Posterior cingulate gyrus (tissue), 11 donors: ENCODE measurements around the gene TAF9B.
"Not testable (repeated sequence)": the region's sequence is repeated elsewhere in the genome, so short reads cannot be mapped to it uniquely, and the experiment has no call there.

Experiments
- DNase-seq, 10 donors: peaks; one replicate each; pipeline versions ENCODE4 v3.0.0 to v3.0.0-alpha.2; 2020 to 2021; ENCODE audit warnings: mixed read lengths in 3 of 10
- intact Hi-C: fragments of 100-400 bp; cut with DNase I; formaldehyde crosslinking; loops from one replicate; pipeline ENCODE4 v1.15.1; 2023

The TAF9B gene

DNA sequence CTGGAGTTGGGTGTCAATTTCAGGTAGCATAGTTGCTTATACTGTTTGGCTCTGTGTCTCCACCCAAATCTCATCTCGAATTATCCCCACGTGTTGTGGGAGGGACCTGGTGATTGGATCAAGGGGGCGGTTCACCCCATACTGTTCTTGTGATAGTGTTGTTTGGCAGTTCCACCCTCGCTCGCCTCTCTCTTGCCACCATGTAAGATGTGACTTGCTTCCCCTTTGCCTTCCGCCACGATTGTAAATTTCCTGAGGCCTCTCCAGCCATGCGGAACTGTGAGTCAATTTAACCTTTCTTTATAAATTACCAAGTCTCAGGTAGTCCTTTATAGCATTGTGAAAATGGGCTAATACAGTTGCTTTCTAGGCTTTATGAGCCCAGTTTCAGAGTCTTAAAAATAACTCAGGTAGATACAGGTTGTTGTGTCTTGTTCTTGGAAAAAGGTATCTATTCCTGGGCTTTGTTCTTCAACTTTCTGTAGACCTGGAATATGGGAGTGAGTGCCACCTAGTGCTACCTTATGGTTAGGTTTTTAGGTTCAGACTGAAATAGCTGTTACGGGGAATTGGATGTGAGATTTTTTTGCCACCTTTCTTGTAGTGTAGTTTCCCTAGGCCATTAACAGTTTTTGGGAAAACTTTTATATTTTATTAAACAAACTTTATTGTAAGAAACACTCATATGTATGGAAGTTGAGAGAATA lies 19.8 kb downstream of the TAF9B start:
- intact Hi-C loops: loop anchor here (10.0 kb wide), 1 partner anchor 965 kb away; no protein-coding TSS in a partner anchor
- DNase-seq: no peak

DNA sequence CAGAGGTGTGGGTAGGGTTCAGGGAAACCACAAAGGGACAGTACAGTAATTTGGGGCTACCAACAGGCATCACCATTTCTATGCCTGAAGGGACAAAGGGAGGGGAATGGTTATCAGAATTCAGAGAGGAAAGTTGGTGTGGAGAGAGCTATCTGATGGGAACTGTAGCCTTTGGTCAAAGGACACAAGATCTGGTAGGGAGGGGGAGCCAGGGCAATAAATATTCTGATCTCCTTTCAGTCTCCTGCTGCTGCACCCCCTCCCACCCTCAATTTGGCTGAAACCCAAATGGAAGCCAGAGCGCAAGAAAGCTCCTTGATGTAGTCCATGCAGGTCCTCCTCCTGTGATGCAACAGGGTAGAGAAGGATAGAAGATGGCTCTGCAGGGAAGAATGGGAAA lies 20.8 kb downstream of the TAF9B start:
- DNase-seq: no peak
- intact Hi-C loops: no loop called here

DNA sequence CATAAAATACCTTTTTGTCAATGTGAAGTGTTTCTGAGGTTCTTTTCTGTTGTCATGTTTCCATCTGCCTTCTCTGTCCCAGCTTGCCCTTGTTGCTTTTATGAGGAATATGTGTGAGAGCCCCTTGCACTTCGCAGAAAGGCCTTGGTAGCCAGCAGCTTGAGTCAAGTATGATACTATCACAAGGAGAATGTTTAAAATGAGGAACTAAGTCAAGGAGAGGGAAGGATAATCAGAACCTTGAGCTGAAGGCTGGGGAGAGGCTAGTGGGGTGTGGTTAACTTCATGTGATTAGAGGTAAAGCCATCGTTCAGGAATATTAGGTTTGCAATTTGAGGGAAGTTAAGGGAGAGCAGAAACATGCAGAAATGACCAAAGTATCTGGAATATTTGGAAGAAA lies 22.7 kb downstream of the TAF9B start:
- DNase-seq: no peak
- intact Hi-C loops: no loop called here

DNA sequence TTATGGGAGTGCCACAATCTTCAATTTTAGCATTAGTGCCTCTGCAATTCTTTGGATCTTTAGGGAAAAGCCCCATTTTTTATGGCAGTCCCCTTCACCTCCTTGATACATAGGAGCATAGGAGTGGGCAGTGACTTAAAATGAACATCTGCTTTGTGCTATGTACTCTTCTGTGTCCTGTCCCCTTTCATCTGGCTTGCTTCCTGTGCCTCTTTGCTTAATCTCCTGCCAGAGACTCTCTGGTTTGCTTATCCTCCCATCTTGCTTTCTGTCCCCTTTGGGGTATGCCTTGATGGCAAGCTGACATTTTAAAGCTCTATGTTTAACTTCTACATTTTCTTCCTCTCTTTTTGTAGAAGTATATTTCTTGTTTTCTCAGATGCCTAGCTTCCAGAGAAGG lies 23.1 kb downstream of the TAF9B start:
- no peak for DNase-seq
- intact Hi-C loops: no loop called here

DNA sequence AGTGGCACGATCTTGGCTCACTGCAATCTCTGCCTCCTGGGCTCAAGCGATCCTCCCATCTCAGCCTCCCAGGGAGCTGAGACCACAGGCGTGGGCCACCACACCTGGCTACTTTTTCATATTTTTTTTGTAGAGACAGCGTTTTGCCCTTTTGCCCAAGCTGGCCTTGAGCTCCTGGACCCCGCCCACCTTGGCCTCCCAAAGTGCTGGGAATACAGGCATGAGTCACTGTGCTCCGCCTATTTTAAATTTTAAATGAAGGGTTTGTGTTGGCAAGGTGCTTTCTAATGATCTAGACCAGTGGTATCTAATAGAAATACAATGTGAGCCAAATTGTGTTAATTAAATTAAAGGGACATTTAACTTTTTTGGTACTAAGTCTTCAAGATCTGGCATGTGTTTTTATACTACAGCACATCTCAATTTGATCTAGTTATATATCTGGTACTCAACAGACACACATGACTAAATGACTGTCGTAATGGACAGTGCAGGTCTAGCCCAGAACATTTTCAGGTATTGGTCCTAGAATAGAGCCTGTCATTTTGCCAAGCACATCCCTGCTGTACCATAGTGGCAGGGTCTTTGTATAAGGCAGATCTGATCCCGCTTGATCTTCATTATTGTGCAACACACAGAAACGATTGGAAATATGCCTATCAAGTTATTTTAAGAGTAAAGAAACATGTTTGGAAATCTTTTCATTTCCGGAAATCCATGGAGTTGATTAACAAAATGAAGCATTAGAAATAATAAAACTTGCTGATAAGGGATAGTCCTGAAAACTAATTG lies 28.1 kb downstream of the TAF9B start:
- DNase-seq: no peak

DNA sequence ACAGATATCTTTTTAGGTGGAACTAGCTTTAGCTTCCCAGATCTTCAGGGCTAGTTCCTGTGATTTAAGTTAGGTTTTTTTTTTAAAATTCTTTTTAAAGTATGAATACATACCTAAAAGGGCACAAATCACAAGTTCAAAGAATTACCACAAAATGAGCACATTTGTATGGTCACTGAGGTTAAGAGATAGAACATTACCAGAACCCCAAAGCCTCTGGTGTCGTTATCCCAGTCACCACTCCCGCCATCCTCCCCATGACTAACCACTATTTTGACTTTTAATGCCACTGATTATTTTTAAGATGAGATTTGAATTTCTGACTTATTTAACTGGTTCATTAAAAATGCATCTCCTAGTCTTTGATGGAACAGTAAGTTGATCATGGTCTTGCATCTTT lies 30.0 kb downstream of the TAF9B start:
- DNase-seq: no peak
- intact Hi-C loops: no loop called here

More for the DNA sequence above, 28.1 kb downstream of the TAF9B start:
- intact Hi-C loops: no loop called here

DNA sequence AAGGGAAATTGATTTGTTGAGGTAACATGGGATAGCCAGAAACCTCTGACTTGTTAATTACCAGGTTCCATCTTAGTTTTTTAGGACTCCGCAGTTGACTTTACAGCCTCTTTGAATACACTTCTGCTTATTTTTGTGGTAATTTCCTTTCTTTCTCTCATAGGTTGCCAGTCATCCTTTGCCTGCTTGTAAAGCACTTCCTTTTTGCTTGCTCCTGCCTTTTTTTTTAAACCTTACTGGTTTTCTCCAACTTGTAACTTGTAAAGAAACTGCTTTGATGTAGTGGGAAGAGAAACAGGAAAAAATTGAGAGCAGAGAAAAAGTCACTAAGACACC lies 32.8 kb downstream of the TAF9B start:
- intact Hi-C loops: no loop called here
- DNase-seq: no peak

DNA sequence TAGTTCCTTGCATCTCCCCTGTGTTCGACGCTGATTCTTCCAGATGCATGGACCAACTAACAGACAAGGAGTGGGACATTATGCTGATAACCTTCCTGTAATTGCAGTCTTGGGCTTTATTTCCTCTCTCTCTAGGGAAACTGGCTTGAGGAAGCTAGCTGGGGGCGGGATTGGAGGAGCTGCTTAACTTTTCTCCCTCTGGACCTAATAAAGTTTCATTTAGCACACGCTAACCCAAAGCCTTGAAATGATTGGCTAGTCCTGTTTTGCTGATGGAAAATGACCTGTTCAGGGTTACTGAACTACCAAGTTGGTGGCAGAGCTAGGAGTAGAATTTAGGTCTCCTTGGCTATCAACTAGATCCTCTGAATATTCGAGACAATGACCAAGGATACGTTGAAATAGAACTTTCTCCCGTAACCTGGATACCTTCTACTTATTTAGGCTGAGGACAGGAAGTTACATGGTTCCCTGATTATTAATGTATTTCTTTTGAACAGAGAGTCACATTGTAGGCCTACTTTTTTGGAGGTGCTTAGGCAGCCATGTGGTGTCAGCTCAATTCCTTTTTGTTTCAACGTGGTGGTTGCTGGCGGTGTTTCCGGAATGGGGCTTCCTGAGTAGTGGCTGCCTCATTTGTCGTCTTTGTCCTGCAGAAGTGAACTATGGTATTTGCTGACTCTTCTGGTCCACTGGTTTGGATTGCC lies 33.4 kb downstream of the TAF9B start:
- DNase-seq: no peak
- intact Hi-C loops: no loop called here

DNA sequence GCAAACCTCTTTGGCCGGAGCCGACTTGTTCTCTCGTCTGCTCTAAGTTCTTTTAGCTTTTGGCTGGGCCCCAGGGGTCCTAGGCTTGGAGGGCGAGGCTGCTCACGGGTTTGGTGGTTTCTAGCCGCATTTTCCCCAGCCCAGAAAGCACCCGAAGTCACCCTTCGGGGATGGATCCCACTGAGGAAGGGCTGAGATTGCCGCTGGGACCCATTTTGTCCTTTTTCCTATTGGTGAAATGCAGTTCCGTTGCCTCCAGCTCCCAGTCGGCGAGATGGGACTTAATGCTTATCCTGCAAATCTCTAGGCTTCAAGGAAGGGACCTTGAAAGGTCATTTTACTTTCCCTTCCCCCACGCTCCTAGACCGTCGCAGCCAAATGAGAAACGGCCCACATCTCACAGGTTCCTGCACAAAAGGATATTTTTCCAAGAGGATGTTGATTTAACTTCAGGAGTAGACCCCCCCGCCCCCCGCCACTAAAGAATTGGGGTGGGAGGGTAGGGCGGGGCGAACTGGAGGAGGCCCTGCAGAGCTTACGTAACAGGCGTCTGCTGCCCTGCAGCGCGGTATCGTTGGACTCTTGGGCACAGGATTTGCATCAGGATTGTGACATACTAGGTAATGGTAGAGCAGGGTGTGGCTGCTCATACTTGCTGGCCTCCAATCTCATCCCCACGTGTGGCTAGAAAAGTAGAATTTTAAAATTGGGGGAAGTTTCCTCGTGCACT lies 34.8 kb downstream of the TAF9B start:
- intact Hi-C loops: loop anchor here (5.0 kb wide), 1 partner anchor 192 kb away; the partner anchor contains the start of gene ATP7A
- DNase-seq: peak in 8 of 10 donors; percentile 10 to 86 (median 21)

DNA sequence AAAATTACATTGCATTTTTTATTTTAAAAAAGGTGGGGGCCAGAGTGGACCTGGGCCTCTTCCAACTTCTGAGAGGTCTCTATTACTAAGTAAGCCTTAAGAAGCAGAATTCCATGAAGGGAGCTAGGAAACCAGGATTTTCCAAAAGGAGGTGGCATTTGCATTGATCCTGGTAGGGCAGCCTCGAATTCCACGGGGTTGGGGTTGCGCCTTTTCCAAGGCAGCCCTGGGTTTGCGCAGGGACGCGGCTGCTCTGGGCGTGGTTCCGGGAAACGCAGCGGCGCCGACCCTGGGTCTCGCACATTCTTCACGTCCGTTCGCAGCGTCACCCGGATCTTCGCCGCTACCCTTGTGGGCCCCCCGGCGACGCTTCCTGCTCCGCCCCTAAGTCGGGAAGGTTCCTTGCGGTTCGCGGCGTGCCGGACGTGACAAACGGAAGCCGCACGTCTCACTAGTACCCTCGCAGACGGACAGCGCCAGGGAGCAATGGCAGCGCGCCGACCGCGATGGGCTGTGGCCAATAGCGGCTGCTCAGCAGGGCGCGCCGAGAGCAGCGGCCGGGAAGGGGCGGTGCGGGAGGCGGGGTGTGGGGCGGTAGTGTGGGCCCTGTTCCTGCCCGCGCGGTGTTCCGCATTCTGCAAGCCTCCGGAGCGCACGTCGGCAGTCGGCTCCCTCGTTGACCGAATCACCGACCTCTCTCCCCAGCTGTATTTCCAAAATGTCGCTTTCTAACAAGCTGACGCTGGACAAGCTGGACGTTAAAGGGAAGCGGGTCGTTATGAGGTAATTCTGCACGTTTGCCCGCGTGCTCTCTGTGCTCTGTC lies 35.6 kb downstream of the TAF9B start, which contains the start of gene PGK1:
Gene PGK1, plus strand, starts transcription at position 626 of the 824 bp plus-strand sequence. Its CDS starts 93 bp downstream, at position 719.
- intact Hi-C loops: loop anchor here (5.0 kb wide), 1 partner anchor 192 kb away; the partner anchor contains the start of gene ATP7A
- peak; percentile 90 to 99 (median 92) for DNase-seq

DNA sequence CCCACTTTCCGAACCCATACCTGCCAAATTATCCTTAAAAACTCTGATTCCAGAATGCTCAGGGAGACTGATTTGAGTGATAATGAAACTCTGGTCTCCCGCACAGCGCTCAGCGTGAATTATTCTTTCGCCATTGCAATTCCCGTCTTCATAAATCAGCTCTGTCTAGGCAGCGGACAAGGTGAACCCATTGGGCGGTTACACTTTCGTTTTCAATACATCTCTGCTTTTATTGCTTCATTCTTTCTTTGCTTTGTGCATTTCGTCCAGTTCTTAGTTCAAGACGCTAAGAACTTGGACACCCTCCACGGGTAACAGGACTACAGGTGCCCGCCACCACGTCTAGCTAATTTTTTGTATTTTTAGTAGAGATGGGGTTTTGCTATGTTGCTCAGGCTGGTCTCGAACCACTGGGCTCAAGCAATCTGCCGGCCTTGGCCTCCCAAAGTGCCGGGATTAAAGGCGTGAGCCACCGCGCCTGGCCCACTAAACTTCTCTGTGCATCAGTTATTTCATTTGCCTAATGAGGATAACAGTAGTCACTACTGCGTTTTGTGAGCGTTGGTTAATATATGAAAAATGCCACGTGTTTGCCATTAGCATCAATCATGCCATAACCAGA lies 36.3 kb downstream of the TAF9B start:
- intact Hi-C loops: loop anchor here (5.0 kb wide), 1 partner anchor 191 kb away; the partner anchor contains the start of gene ATP7A
- DNase-seq: peak in 1 of 10 donors; percentile 62

DNA sequence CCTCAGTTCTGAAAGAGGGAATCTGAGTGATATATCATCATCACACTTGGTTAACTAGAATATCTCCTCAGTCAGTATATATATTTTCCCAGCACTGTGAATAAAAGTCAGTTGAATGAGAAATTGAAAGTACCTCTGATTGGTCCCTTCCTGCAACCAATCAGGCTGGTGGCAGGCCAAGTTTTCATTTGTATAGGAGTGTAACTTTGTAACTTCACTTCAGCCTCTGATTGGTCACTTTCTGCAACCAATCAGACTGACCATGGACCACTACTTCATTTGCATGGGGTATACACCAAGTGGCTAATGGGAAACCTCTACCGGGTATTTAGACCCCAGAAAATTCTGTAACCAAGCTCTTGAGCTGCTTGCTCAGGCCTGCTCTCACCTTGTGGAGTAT lies 37.4 kb downstream of the TAF9B start:
- intact Hi-C loops: loop anchor here (5.0 kb wide), 1 partner anchor 190 kb away; the partner anchor contains the start of gene ATP7A

DNA sequence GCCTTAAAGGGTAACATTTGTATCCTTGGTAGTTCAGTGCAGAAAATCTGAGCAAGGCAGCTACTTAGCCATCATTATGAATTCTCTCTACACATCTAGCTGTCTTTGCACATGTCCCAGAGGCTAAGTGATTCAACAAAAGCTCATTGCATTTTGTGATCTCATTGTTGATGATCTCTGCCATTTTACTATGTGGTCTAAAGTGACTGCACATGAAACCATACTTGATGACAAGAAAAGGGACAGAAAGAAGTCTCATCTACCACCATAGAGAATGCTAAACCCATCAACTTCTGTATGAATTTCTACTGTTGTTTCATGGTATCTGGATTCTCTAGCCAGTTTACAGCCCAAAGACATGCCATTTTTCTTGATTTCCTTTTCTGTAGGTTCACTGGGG lies 41.3 kb downstream of the TAF9B start:
- DNase-seq: no peak
- intact Hi-C loops: no loop called here

More for the DNA sequence above, 37.4 kb downstream of the TAF9B start:
- no peak for DNase-seq

DNA sequence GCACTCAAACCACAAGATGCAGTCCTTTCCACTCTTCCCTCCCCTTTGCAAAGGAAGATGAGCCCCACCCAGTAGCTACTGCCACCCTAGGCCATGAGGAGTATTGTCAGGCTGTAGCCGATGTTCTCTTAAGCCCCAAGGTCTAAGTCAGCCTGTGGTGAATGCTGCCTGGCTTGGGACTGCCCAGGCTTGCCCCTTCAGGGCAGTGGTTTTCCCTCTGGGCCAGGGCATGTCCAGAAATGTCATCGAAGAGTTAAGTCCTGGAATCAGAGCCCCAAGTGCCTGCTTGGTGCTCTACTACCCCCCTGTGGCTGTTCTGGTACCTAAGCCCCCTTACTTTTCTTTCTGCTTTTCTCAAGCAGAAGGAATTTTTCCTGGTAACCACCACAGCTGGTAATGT lies 47.2 kb downstream of the TAF9B start:
- intact Hi-C loops: no loop called here
- DNase-seq: no peak

DNA sequence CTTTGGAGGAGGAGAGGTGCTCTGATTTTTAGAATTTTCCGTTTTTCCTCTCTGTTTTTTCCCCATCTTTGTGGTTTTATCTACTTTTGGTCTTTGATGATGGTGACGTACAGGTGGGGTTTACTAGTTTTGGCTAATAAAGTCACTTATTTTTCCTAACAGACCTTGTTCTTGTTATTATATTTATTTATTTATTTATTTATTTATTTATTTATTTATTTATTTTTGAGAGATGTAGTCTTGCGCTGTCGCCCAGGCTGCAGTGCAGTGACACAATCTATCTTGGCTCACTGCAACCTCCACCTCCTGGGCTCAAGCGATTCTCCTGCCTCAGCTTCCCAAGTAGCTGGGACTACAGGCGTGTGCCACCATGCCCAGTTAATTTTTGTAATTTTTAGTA lies 58.0 kb downstream of the TAF9B start:
- DNase-seq, intact Hi-C loops: not testable (repeated sequence)
